Middle frontal gyrus (tissue), 1 donor: ENCODE measurements around the gene SFTPA2.
"Not testable (repeated sequence)": the region's sequence is repeated elsewhere in the genome, so short reads cannot be mapped to it uniquely, and the experiment has no call there.

ENCODE experiments used
- DNase-seq: peaks from one replicate; pipeline ENCODE4 v3.0.0-alpha.2; 2015; ENCODE audit warnings: low spot score; ENCODE audit errors: extremely low spot score

SFTPA2 gene

DNA sequence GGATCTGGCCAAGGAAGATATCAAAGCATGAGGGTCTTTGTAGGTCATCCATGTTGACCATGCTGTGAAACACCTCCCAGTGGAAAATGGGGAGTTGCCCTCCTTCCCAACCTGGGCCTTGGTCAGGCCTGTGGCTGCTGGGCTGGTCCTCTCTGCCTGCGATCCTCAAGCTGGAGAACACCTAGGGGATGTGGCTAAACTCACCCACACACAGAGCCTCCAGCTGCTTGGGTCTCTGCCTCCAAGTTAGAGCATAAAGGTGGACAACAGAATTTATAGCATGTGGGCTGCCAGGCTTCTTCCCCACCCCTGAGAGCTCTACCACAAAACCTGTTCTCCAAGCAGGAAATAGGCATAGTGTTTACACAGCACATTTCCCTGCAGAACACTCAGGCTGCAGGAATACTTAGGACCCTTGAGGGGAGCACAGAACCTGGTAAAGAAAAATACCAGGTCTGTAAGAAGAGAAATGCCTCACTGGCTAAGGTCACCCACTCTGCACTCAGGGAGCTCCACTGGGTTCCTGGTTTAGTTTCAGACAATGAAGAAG lies at the start of gene SFTPA2:
SFTPA2 (minus strand) TSS at position 248 of the 550 bp plus-strand sequence. CDS start 924 bp downstream, outside the sequence.
- DNase-seq = no peak

DNA sequence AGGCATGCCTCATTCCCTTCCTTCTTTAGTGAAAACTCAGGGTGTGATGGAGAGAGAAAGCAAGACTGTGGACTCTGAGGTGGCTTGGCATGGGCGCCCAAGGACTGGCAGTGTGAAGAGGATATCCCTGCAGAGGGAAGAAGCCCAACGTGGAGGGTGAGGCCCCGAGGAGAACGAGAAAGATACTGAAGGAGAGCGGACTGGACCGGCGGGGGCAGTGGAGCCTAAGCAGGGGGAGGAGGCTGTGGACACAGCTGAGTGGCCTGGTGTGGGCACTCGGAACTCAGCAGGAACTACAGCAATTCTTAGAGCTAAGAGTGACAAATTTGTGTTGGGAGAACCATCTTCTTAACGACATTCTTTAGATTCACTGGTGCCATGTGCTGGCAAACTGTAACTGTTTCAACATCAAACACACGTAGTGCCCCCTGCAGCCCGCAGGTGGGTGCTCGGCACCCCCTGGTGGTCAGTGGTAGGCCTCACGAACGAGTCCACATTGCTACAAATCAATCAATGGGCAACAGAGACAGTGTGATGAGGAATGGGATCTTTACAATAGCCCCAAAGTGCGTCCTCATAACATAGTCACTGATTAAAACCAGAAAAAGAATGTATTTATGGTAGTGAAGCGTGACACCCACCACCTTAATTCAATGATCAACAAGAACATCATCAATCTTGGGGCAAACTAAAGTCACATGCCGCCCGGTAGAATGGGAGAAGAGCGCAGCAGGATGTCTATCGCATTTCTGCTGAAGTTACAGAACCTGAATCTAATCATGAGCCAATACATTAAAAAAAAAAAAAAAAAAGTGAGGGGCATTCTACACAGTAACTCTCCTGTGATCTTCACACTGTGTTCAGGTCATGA lies 48.5 kb upstream of the SFTPA2 start:
- no peak for DNase-seq

DNA sequence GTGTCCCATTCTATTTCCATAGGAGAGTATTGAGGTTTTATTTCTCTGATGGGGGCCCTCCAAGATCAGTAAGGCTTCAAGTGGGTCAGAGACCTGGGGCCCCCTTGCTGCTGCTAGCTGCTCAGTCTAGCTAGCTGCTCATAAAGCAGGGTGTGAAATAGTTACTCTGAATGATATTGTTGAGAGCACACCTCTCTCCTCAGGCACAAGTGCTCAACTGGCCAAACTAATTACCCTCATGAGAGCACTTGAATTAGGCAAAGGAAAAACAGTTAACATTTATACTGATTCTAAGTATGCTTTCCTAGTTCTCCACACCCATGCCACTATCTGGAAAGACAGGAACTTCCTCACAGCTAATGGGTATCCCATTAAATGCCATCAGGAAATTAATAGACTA lies 45.1 kb upstream of the SFTPA2 start:
- DNase-seq = no peak

DNA sequence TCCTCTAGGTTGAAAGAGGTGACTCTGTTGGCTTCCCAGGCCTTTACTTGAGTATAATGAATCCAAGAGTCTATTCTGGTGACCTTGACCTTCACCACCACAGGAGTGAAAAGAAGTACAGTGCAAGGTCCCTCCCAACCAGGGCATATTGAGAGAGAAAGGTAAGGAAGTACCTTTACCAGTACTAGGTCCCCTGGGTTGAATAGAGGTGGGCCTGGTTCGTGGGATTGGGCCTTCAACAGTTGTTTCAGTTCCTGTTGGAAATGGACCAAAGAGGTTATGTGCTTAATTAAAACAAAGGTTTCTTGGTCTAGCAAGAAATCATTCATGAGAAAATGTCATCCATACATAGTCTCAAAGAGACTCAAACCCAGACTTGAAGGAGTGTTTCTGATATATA lies 44.1 kb upstream of the SFTPA2 start:
- no peak for DNase-seq

DNA sequence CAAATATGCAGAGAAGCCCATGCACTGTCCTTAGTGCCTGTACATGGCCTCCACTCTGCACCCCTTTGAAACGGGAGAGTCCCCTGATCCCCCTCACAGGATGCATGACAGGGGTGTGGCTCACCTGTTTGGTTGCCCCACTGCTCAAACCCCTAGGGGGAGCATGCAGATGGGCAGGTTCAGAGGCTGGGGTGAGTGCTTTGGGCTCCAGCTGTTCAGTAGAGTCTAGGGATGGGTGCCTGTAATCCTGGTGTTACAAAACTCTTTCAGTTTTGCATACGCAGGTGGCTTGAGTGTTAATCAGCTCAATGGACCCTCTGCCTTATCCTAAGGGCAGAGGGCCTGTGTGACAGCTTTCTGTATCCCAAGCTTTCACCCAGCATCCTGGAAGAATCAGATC lies 42.7 kb upstream of the SFTPA2 start:
- DNase-seq = no peak

DNA sequence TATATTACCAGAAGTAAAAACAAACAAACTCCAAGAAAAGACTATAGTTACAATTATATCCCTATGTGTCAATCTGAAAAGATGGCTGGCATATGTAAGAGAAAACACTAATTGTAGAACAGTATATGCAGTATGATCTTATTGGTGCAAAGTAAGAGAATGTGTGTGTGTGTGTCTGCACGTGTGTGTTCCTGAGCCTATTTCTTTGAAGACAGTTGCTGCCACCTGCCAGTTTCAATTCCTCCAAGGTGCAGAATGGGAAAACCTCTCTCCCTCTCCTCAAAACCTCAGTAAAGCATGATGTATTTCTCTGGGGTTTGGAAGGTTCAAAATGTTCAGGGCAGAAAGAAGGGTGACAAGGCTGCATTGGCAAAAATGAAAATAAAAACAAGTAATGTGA lies 41.7 kb upstream of the SFTPA2 start:
- no peak for DNase-seq

DNA sequence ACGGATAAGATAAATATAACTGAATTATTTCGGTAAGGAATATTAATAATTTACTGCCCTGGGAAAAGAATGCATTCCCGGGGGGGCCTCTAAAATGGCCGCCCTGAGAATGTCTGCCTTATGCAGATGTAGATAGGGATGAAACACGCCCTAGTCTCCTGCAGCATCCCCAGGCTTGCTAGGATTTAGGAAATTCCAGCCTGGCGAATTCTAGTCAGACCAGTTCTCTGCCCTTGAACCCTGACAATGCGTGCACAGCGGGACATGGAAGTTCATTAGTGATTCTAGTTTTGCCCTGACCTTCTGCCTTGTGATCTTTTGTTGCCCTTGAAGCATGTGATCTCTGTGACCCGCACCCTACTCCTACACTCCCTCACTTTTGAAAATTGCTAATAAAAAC lies 39.4 kb upstream of the SFTPA2 start:
- not testable (repeated sequence) for DNase-seq

DNA sequence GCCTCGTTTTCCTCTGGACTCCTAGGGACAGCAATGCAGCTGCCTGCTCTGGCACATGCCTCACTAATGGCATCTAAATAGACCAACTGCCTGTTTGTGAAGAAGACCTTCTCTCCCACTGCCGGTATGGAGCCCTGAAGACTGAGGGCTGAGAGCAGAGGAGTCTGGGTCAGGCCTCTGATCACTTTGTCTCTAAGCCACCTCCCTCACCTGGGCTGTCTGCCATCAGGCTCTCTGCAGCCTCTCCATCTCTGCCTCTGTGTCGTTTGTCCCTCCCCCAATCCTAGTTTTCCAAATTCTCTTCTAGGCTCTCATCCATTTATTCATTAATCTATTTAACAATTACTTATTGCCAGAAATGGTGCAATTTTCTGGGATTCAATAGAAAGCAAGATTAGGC lies 35.3 kb upstream of the SFTPA2 start:
- DNase-seq = no peak

DNA sequence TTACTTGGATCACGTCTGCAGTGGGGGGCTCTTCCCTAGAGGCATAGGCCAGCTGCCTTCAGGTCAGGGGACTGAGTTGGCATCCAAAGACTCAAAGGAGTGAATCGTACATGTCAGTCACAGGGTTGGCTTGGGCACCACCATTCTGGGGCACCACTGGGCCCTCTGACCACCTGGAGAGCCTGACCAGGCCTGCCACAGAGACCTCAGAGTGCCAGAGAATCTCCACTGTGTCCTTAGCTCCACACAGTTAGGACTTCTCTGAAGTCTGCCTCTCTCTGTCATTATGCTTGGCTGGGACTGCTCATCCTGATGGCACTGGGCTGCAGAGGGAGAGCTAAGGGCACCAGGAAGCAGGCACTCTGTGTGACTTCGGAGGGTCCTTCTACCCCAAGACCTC lies 34.4 kb upstream of the SFTPA2 start:
- not testable (repeated sequence) for DNase-seq

DNA sequence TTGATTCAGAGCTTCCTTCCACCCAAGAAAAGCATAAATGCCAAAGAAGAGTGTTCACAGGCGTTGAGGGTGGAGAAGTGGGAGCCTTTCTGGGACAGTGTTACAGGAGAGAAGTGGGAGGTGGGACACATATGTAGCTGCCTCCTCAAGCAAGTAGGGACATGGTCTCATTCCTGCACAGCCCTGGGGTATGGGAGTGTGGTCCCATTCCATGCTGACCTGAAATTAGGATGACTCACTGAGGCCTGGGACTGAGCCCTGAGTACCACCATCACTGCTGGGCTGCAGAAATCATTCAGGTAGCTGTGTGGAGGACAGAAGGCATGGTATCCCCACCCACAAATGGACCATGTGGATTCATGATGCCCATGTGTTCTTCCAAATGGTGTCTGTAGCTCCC lies 33.2 kb upstream of the SFTPA2 start:
- no peak for DNase-seq

DNA sequence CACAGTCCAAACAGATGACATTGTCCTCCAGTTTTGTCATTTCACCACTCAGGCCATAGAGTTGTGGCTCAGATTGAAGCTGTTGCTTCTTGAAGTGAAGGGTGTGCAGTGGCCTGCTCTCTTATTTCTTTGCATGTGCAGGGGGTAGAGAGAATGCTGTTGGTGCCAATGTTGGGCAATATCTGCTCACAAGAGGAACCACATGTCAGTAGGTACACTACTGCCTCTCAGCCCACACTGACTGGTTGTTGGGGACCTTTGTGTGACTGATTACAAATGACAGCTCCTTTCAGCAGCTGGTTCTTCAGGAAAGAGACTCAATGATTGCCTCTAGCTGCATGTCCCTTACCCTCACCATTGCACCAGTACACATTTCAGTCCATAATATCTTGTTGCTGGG lies 28.6 kb upstream of the SFTPA2 start:
- no peak for DNase-seq

DNA sequence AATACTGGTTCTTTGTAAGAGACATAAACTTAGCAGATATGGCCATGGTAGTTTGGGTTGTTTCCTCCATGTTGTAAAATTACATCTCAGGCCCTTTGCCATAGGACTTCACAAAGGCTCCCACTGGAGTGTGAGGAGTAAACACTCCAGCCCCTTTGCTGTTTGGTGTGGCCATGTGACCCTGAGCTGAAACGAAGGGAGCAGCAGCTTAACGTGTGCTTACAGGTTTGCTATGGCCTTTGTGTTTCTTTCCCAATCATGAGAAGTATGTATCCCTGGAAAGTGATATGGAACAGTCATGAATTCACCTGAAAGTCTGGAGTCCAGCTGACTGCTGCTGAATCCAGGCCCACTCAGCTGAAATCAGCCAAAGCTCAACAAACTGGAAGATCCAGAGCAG lies 26.7 kb upstream of the SFTPA2 start:
- no peak for DNase-seq

DNA sequence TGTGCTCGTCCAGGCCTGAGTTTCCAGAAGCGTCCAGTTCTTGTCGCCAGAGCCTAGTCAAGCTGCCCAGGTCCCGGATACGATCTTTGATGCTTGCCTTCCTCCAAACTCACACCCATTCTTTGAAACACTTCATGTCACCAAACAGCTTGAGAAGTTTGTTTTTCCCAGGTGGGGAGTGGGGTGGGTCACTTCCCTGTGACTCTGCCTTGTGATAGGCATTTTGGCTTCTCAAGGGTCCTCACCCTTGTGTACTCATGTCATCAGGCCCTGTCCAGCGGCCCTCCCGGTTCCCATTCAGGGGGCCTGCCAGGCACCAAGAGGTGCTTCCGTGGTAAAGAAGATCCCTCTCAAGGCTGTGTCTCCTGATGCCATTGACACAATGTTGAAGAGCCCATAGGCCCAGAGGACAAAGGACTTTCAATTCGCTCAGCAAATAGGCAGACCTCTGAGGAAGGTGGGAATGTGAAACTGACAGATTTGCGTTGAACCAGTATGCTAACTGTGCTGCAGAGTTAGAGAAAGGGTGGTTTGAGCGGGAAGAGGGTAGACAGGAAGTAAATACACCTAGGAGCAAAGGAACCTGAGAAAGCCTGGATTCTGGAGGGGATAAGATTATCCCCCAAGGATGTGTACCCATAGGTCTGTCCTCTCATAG lies 25.8 kb upstream of the SFTPA2 start:
- DNase-seq = no peak

DNA sequence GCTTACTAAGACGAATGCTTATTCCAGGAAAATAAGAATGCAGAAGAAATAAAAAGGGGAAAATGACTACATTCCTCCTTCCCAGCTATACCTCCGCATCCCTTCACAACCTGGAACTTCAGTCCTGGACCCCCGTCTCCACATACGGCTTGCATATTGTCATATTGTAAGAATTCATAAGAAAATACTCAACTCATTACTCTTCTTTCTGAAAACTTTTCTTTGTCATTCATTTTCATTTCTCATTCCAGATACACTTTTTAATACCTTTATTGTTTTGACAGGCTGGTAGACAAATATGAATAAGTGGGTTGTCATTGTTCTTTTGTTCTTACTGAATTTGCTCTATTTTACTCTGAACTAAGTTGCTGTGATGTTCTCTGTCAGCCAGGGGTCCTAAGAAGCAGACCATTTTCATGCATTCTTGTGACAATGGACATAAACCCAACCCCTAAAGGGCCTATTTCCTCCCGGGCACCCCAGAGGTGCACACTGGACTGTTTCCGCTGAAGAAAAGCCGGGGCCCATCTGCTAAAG lies 23.3 kb upstream of the SFTPA2 start:
- no peak for DNase-seq

DNA sequence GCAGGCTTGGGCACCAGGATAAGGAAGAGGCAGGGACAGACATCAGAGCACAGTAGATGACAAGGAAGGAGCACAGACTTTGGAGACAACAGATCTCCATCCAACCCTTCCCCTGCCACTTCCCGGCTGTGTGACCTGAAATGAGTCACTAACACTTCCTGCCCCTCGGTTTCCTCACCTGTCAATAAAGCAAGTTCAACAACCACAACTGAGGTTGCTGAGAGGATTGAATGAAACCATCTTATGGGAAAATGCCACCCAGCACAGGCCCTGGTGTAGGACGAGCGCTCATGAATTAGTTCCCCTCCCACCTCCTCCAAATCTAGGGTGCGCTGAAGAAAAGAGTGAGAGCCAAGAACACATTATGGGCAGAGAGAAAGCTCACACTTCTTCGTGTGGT lies 22.7 kb upstream of the SFTPA2 start:
- DNase-seq = not testable (repeated sequence)

DNA sequence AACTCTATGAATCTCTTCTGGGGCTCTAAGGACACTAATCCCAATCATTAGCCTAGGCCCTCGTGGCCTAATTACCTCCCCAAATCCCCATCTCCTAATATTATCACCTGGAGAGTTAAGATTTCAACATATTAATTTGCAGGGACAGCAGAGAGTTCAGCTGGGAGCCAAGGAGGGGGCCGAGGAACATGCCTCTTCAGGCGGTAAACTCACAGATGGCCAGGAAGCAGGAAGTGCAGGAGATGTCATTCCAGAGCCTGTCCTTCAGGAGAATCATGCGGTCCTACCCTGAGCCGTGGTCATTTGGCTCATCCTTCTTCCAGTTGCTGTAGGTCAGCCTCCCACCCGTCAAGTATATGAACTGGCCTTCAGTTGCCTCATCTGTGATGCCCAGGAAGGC lies 21.9 kb upstream of the SFTPA2 start:
- DNase-seq = no peak

DNA sequence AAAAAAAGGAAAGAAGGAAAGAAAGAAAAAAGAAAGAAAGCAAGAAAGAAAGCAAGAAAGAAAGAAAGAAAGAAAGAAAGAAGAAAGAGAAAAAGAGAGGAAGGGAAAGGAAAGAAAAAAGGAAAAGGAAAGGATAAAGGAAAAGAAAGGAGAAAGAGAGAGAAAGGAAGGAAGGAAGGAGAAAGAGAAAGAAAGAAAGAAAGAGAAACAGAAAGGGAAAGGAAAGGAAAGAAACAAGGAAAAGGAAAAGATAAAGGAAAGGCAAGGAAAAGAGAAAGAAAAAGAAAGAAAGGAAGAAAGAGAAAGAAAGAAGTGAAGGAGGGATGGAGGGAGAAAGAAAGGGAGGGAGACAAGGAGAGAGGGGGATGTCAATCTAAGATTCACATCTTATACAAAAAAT lies 20.8 kb upstream of the SFTPA2 start:
- no peak for DNase-seq

DNA sequence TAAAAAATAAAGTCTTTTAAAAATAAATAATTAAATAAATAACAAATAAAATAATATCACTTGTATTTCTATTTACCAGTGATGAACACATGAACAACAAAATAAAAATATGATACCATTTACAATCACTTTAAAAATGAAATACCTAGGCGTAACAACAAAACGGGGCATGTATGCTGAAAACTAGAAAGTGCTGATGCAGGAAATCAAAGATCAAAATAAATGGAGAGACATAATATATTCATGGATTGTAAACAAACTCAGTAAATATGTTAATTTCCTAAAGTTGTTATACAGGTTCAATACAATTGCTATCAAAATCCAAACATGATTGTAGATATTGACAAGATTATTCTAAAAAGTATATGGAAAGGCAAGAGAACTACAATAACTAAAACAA lies 19.2 kb upstream of the SFTPA2 start:
- no peak for DNase-seq

DNA sequence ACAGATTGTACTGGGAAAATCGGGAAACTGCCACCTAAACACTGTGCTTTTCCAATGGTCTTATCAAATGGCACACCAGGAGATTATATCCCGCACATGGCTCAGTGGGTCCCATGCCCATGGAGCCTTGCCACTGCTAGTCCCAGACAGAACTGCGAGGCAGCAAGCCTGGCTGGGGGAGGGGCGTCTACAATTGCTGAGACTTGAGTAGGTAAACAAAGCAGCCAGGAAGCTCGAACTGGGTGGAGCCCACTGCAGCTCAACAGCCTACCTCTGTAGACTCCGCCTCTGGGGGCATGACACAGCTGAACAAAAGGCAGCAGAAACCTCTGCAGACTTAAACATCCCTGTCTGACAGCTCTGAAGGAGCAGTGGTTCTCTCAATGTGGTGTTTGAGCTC lies 10.4 kb upstream of the SFTPA2 start:
- DNase-seq = not testable (repeated sequence)

DNA sequence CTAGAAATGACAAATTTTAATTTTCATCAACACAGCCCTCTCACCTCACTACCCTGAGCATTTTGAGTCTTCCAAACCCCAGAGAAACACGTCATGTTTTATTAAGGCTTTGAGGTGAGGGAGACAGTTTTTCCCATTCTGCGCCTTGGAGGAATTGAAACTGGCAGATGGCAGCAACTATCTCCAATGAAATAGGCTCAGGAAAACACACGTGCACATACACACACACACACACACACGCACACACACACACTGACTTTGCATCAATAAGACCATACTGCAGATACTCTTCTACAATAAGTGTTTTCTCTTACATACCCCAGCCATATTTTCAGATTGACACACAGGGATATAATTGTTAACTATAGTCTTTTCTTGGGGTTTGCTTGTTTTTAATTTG lies 3.2 kb upstream of the SFTPA2 start:
- DNase-seq = no peak

DNA sequence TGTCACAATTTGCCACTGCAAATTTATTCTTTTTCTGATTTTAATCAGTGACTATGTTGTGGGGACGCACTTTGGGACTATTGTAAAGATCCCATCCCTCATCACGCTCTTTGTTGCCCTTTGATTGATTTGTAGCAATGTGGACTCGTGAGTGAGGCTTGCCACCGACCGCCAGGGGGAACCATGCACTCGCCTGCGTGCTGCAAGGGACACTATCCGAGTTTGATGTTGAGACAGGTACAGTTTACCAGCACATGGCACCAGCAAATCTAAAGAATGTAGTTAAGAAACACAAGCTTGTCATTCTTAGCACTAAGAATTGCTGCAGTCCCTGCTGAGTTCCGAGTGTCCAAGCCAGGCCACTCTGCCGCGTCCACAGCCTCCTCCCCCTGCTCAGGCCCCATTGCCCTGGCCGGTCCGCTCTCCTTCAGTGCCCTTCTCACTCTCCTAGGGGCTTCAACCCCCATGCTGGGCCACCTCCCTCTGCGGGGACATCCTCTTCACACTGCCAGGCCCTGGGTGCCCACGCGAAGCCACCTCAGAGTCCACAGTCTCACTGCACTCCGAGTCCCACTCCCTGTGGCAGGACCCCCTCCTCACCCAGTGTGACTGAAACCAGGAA lies 2.0 kb upstream of the SFTPA2 start:
- DNase-seq = no peak

DNA sequence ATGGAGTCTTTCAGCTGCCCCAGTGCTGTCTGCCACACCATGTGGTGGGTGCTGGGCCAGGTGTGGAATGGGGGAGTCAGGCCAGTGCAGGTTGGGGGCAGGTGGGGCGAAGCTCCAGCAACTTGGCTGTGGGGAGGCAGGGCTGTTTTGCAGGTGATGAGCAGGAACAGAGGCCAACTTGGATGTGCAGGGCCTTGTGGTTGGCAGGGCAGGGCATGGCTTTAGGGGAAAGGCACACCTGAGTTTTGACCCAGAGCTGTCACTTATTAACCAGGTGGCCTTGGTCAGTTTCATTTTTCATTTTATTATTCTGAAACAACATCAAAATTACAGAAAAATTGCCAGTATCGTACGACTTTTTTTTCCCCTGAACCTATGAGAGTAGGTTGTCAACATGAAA lies 1.1 kb upstream of the SFTPA2 start:
- DNase-seq = no peak
